Tibial artery (tissue), 4 donors: Measurements from ENCODE around the gene ZNF444.

Experiments used
- DNase-seq, 2 donors: peaks; one replicate each; pipeline ENCODE4 v3.0.0-alpha.2; 2019
- H3K27ac ChIP-seq, 2 donors: fragments of 200-600 bp; sonication (generic) in 1 of 2; 1 replicate in 1 of 2; 2 replicates in 1 of 2; pipeline ENCODE4 v1.5.1; 2018 to 2019; ENCODE audit warnings: mild to moderate bottlenecking in 1 of 2
- H3K27me3 ChIP-seq, 2 donors: fragments of 200-600 bp; sonication (generic) in 1 of 2; one replicate each; pipeline versions ENCODE4 v1.5.1 to v1.6.0; 2016 to 2019
- H3K36me3 ChIP-seq, 3 donors: fragments of 200-600 bp; sonication (generic) in 2 of 3; one replicate each; pipeline ENCODE4 v1.5.1; 2016 to 2019; ENCODE audit warnings: mild to moderate bottlenecking in 2 of 3
- H3K4me1 ChIP-seq, 4 donors: fragments of 200-600 bp; sonication (generic) in 2 of 4; 1 replicate in 3 of 4; 2 replicates in 1 of 4; pipeline ENCODE4 v1.5.1; 2016 to 2019
- H3K4me3 ChIP-seq, 2 donors: fragments of 200-600 bp; sonication (generic) in 1 of 2; 1 replicate in 1 of 2; 2 replicates in 1 of 2; pipeline ENCODE4 v1.5.1; 2018 to 2019; ENCODE audit warnings: mild to moderate bottlenecking in 2 of 2
- H3K9me3 ChIP-seq, 3 donors: fragments of 200-600 bp; sonication (generic) in 1 of 3; one replicate each; pipeline ENCODE4 v1.5.1; 2016 to 2019
- intact Hi-C: fragments of 100-400 bp; cut with DNase I; formaldehyde crosslinking; loops from one replicate; pipeline ENCODE4 v1.15.0; 2023; ENCODE audit warnings: low total_unique reads
- TF ChIP-seq, protein P1 (sequence below), 2 experiments: fragments of 200-600 bp in 1 of 2; fragments of 450-650 bp in 1 of 2; IDR thresholded peaks; one replicate each; pipeline ENCODE4 v1.5.1; 2017 to 2019; ENCODE audit warnings: antibody characterized with exemption in 2 of 2, mild to moderate bottlenecking in 1 of 2, moderate library complexity in 1 of 2

ZNF444 gene

DNA sequence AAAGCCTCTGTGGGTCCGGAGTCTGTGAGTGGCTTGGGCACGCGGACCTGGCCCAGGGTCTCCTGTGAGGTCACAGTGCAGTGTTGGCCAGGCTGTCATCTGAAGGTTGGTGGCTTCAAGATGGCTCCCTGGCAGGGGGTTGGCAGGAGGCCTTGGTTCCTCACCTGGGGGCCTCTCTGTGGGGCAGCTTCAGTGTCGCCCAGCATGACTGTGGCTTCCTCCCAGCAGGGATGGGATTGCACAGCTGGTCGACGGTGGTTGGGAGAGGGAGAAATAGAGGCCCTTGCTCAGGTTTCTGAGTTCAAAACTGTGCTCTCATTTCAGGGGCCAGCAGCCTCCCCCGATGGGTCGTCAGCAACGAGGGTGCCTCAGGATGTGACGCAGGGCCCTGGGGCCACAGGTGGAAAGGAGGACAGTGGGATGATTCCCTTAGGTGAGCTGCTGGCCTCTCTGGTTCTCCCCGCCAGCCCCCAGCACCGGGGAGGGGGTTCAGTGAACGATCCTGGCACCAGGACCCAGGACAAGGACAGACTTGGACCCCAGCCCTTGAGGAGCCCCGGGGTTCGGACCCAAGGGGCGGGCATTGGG lies 17.2 kb downstream of the ZNF444 start:
- H3K27ac ChIP-seq: no peak overlapping the region
- intact Hi-C loops: no loop called here
- no peaks in the 10 kb centered on the region for H3K27me3 ChIP-seq
- DNase-seq: no peak
- TF ChIP-seq, protein P1, sequence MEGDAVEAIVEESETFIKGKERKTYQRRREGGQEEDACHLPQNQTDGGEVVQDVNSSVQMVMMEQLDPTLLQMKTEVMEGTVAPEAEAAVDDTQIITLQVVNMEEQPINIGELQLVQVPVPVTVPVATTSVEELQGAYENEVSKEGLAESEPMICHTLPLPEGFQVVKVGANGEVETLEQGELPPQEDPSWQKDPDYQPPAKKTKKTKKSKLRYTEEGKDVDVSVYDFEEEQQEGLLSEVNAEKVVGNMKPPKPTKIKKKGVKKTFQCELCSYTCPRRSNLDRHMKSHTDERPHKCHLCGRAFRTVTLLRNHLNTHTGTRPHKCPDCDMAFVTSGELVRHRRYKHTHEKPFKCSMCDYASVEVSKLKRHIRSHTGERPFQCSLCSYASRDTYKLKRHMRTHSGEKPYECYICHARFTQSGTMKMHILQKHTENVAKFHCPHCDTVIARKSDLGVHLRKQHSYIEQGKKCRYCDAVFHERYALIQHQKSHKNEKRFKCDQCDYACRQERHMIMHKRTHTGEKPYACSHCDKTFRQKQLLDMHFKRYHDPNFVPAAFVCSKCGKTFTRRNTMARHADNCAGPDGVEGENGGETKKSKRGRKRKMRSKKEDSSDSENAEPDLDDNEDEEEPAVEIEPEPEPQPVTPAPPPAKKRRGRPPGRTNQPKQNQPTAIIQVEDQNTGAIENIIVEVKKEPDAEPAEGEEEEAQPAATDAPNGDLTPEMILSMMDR (IDR thresholded peaks at IDR 0.05): no peak
- no peak overlapping the region for H3K4me3 ChIP-seq
- no peaks in the 10 kb centered on the region for H3K4me1 ChIP-seq
- H3K36me3 ChIP-seq: peaks cover 31 to 82% (median 60%) of the 10 kb centered on the region in 3 donors
- H3K9me3 ChIP-seq: no peaks in the 10 kb centered on the region

DNA sequence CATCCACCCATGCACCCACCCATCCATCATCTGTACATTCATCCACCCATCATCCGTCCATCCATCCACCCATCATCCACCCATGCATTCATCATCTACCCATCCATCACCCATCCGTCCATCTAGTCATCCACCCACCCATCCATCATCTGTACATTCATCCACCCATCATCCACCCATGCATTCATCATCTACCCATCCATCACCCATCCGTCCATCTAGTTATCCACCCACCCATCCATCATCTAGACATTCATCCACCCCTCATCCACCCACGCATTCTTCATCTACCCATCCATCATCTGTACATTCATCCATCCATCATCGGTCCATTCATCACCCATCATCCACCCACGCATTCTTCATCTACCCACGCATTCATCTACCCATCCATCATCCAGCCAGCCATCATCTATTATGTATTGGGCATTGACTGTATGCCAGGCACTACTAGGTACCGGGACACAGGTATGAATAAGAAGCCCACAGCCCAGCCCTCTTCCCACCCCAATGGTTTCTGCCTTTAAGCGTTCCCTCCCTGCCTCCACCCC lies 18.0 kb downstream of the ZNF444 start:
- TF ChIP-seq, protein P1 (IDR thresholded peaks at IDR 0.05): no peak
- Histone ChIP-seq H3K4me3 (no peak overlapping the region), H3K36me3 (peaks cover 31 to 78% (median 59%) of the 10 kb centered on the region in 3 donors), H3K27me3 (no peaks in the 10 kb centered on the region), H3K27ac (no peak overlapping the region), H3K4me1 (no peaks in the 10 kb centered on the region), H3K9me3 (no peaks in the 10 kb centered on the region)
- DNase-seq: no peak
- intact Hi-C loops: no loop called here

DNA sequence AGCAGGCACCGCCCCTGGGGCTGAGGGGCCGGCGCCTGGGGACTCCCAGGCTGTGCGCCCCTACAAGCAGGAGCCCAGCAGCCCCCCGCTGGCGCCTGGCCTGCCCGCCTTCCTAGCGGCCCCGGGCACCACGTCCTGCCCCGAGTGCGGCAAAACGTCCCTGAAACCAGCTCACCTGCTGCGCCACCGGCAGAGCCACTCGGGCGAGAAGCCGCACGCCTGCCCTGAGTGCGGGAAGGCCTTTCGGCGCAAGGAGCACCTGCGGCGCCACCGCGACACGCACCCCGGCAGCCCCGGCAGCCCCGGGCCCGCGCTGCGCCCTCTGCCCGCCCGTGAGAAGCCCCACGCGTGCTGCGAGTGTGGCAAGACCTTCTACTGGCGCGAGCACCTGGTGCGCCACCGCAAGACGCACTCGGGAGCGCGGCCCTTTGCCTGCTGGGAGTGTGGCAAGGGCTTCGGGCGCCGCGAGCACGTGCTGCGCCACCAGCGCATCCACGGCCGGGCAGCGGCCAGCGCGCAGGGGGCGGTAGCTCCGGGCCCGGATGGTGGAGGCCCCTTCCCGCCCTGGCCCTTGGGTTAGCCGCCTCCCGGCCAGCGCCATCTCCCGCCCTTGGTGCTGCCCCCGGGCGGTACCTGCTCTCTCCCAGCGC lies 18.7 kb downstream of the ZNF444 start:
- DNase-seq: no peak

DNA sequence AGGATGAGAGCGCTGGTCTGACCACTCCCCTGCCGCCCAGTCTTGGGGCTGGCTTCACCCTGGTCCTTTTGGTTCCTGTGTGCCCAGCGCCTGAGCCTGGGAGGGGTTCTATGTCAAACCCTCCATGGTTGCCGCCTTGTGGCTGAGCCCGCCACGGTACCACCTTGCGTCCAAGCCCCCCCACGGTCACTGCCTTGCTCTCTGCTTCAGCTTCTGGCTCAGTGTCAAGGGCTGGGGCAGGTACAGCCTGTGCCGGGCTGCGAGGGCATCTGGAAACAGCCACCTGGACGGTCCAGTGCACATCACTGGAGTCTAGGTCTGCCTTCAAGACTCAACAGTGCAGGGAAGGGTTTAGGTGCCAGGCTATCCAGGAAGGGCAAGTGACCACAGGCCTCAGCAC lies 20.4 kb downstream of the ZNF444 start:
- no peak overlapping the region for H3K4me3 ChIP-seq
- H3K4me1 ChIP-seq: no peaks in the 10 kb centered on the region
- H3K9me3 ChIP-seq: no peaks in the 10 kb centered on the region
- DNase-seq: no peak
- no peaks in the 10 kb centered on the region for H3K27me3 ChIP-seq
- peaks cover 24 to 53% (median 38%) of the 10 kb centered on the region in 3 donors for H3K36me3 ChIP-seq
- intact Hi-C loops: no loop called here
- TF ChIP-seq, protein P1 (IDR thresholded peaks at IDR 0.05): no peak
- H3K27ac ChIP-seq: no peak overlapping the region

More for the DNA sequence above, 18.7 kb downstream of the ZNF444 start:
- TF ChIP-seq, protein P1 (IDR thresholded peaks at IDR 0.05): no peak
- H3K36me3 ChIP-seq: peaks cover 31 to 71% (median 55%) of the 10 kb centered on the region in 3 donors
- H3K27me3 ChIP-seq: no peaks in the 10 kb centered on the region
- intact Hi-C loops: no loop called here
- no peaks in the 10 kb centered on the region for H3K9me3 ChIP-seq
- H3K4me3 ChIP-seq: no peak overlapping the region
- H3K4me1 ChIP-seq: no peaks in the 10 kb centered on the region
- no peak overlapping the region for H3K27ac ChIP-seq

DNA sequence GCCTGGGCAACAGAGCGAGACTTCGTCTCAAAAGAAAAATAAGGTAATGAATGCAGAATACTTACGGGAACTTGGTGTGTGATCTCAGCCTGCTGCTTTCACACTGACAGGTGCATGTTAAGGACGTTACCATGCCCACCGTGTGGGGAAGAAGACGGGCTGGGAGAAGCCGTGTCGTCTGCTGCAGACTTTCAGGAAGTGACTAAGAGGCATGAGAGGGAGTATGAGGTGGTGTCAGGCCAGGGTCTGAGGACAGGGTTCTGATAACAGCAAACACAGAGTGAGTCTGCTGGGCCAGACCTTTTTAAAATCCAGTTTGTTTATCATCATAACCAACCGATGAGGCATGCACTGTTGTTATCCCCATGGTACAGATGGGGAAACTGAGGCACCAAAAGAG lies 21.2 kb downstream of the ZNF444 start:
- TF ChIP-seq, protein P1 (IDR thresholded peaks at IDR 0.05): no peak
- intact Hi-C loops: no loop called here
- Histone ChIP-seq H3K27me3 (no peaks in the 10 kb centered on the region), H3K36me3 (peaks cover 24 to 46% (median 35%) of the 10 kb centered on the region in 3 donors), H3K27ac (no peak overlapping the region), H3K4me3 (no peak overlapping the region), H3K4me1 (no peaks in the 10 kb centered on the region), H3K9me3 (no peaks in the 10 kb centered on the region)
- no peak for DNase-seq
